Testis (tissue), 3 donors: ENCODE results near the gene MLST8. TPM values are rescaled to one million over a fixed set of nuclear protein-coding genes. Genes with fewer than 3 reads are reported as not detected.
"Not testable (repeated sequence)": the region's sequence is repeated elsewhere in the genome, so short reads cannot be mapped to it uniquely, and the experiment has no call there.

Experiments
- DNase-seq: peaks from one replicate; pipeline ENCODE4 v3.0.0-alpha.2; 2019
- H3K27ac ChIP-seq, 2 donors: fragments of 200-600 bp; sonication (generic); one replicate each; pipeline ENCODE4 v1.5.1; 2019
- H3K27me3 ChIP-seq: fragments of 200-600 bp; sonication (generic); one replicate; pipeline ENCODE4 v1.5.1; 2019
- H3K36me3 ChIP-seq: fragments of 200-600 bp; sonication (generic); one replicate; pipeline ENCODE4 v1.5.1; 2017; ENCODE audit warnings: low read depth; ENCODE audit errors: missing control alignments
- H3K4me1 ChIP-seq: fragments of 200-600 bp; sonication (generic); one replicate; pipeline ENCODE4 v1.5.1; 2019
- H3K4me3 ChIP-seq, 2 donors: fragments of 200-600 bp; sonication (generic); one replicate each; pipeline ENCODE4 v1.5.1; 2017 to 2019
- H3K9me3 ChIP-seq: fragments of 200-600 bp; sonication (generic); one replicate; pipeline ENCODE4 v1.5.1; 2017
- POLR2A ChIP-seq: fragments of 450-650 bp; IDR thresholded peaks from one replicate; pipeline ENCODE4 v1.6.1; 2017; ENCODE audit warnings: antibody characterized with exemption, mild to moderate bottlenecking, moderate library complexity
- WGBS, 2 donors: methylation state at CpG; one replicate each; pipeline ENCODE4 v1.1.5; 2018; 5-methylcytosine and 5-hydroxymethylcytosine counted together
- intact Hi-C: fragments of 100-400 bp; cut with DNase I; formaldehyde crosslinking; loops from one replicate; pipeline ENCODE4 v1.15.1; 2023; ENCODE audit warnings: low total_unique reads
- polyA plus RNA-seq: library from polyadenylated mRNA; stranded (reverse); fragments of 350-450 nt; fragmentation: Illumina TruSeq; extraction: RNeasy Lipid Tissue Mini Kit (QIAGEN cat#74804); gene quantifications from one replicate; pipeline ENCODE4 v1.2.3, GENCODE V29; 2014; ENCODE audit warnings: low read depth, low replicate concordance; ENCODE audit not compliant: insufficient read depth
- total RNA-seq, 2 donors: library from RNA; depleted of rRNA; stranded (reverse); fragments of >200 nt; gene quantifications; one replicate each; pipeline ENCODE4 v1.2.3, GENCODE V29; 2016
- TF ChIP-seq, protein P1 (sequence below), 3 experiments: fragments of 450-650 bp in 2 of 3; fragments of 200-600 bp in 1 of 3; sonication (generic) in 1 of 3; IDR thresholded peaks; one replicate each; pipeline ENCODE4 v1.5.1; 2016 to 2019; ENCODE audit warnings: antibody characterized with exemption in 3 of 3, mild to moderate bottlenecking in 2 of 3, moderate library complexity in 1 of 3

MLST8 gene
- total and polyA plus RNA-seq, 3 donors from 2014 or later, result 89.0 to 113 (median 95.4) TPM

DNA sequence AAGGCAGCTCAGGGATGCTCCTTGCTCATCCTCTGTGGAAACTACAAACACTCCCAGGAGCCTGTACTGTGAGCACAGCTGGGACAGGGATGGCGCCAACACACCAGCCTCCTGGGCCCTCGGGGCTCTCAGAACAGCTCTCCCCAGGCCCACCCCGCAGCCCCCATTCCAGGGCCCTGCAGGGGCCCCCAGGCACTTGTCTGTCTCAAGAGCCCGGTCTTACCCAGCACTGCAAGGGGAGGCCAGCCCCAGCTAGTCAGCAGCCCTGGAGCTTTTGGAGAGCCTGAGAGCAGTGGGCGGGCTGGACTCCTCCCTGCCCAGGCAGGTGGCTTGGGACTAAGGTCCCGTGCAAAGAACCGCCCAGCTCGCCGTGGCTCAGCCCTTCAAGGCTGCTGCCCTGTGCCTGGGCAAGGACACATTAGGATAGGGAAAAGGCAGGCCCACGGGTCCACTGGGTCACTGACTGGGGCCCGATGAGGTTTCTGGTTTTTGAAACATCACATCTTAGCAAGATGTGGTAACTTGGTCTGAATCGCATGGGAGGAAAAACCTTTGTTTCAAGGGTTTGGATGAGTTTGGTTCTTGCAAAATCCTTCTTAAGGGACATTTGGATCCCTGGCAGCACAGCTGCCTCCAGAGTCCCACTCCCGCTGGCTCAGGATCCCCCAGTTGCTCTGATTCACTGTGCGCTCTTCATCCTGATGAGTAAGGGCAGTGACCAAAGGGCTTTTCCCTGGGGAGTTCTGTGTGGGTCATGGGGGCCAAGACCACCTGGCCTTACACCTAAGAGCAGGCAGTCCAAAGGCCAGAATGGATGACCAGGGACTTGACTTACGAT lies 33.8 kb downstream of the MLST8 start:
- H3K4me3 ChIP-seq, result no peak overlapping the region
- H3K27ac ChIP-seq, result no peak overlapping the region
- no peaks in the 10 kb centered on the region for H3K36me3 ChIP-seq
- intact Hi-C loops, result no loop called here
- DNase-seq, result no peak
- no peaks in the 10 kb centered on the region for H3K27me3 ChIP-seq
- no peaks in the 10 kb centered on the region for H3K9me3 ChIP-seq
- 84 to 87% methylated on average over 5 to 15 of the region's 15 CpGs for WGBS, 2 donors
- TF ChIP-seq POLR2A, result no peak
- TF ChIP-seq, protein P1, sequence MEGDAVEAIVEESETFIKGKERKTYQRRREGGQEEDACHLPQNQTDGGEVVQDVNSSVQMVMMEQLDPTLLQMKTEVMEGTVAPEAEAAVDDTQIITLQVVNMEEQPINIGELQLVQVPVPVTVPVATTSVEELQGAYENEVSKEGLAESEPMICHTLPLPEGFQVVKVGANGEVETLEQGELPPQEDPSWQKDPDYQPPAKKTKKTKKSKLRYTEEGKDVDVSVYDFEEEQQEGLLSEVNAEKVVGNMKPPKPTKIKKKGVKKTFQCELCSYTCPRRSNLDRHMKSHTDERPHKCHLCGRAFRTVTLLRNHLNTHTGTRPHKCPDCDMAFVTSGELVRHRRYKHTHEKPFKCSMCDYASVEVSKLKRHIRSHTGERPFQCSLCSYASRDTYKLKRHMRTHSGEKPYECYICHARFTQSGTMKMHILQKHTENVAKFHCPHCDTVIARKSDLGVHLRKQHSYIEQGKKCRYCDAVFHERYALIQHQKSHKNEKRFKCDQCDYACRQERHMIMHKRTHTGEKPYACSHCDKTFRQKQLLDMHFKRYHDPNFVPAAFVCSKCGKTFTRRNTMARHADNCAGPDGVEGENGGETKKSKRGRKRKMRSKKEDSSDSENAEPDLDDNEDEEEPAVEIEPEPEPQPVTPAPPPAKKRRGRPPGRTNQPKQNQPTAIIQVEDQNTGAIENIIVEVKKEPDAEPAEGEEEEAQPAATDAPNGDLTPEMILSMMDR (IDR thresholded peaks at IDR 0.05), result no peak
- peaks cover 9% of the 10 kb centered on the region for H3K4me1 ChIP-seq

DNA sequence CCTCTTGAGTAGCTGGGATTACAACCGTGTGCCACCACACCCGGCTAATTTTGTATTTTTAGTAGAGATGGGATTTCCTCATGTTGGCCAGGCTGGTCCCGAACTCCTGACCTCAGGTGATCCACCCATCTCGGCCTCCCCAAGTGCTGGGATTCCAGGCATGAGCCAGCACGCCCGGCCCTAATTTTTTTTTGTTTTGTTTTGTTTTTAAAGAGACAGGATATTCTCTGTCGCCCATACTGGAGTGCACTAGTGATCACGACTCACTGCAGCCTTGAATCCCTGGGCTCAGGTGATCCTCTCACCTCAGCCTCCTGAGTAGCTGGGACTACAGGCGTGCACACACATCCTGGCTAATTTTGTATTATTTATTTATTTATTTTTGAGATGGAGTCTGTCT lies 35.1 kb downstream of the MLST8 start:
- H3K4me1 ChIP-seq, intact Hi-C loops, H3K27ac ChIP-seq, H3K4me3 ChIP-seq, H3K9me3 ChIP-seq, DNase-seq, H3K36me3 ChIP-seq, H3K27me3 ChIP-seq: not testable (repeated sequence)
- 80 to 87% methylated on average over 9 of the region's 9 CpGs for WGBS, 2 donors

DNA sequence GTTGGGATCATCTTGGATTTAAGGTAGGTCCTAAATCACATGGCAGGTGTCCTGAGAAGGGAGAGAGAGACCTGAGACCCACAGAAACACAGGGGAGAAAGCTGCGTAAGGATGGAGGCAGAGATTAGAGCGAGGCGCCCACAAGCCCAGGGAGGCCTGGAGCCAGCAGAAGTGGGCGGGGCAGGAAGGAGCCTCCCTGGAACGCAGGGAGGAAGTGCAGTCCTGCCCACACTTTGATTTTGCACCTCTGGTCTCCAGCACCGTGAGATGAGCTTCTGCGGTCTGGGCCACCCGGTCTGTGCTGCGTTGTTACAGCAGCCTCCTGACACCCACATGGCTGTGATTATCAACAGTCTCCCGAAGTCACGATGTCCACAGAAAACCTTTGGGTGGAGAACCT lies 37.3 kb downstream of the MLST8 start:
- 75 to 80% methylated on average over 11 of the region's 11 CpGs for WGBS, 2 donors
- Histone ChIP-seq H3K4me1 (no peaks in the 10 kb centered on the region), H3K27ac (no peak overlapping the region), H3K4me3 (no peak overlapping the region), H3K9me3 (no peaks in the 10 kb centered on the region), H3K36me3 (no peaks in the 10 kb centered on the region), H3K27me3 (no peaks in the 10 kb centered on the region)
- DNase-seq, result no peak
- intact Hi-C loops, result no loop called here
- TF ChIP-seq, protein P1 (IDR thresholded peaks at IDR 0.05), result no peak
- TF ChIP-seq POLR2A, result no peak

DNA sequence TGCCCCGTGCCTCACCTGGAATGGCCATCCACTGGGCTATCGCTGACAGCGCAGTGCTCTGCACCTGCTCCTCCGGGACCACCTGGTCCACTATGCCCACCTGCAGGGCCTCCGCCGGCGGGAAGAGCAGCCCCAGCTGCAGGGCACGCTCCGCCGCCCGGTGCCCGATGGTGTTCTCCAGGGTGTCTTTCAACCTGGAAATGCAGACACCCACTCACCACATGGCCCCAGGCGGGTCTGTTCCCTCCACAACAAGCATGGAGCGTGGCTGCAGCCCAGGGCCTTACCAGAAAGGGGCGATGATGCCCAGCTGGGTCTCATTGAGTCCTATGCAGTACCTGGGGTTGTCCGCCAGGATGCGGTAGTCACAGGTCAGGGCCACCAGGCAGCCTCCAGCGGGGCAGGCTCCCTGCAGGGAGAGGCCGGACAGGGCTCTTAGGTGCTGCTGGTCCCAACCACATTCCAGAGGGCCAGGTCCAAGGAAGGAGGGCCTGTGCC lies 37.8 kb downstream of the MLST8 start:
- no peak overlapping the region for H3K4me3 ChIP-seq
- H3K27ac ChIP-seq, result no peak overlapping the region
- TF ChIP-seq POLR2A, result no peak
- TF ChIP-seq, protein P1 (IDR thresholded peaks at IDR 0.05), result no peak
- WGBS, 2 donors, result 97% methylated on average over 19 of the region's 19 CpGs; no CpG with 5 or more reads in 1 of the 2 donors
- H3K27me3 ChIP-seq, result no peaks in the 10 kb centered on the region
- no peak for DNase-seq
- no peaks in the 10 kb centered on the region for H3K4me1 ChIP-seq
- H3K36me3 ChIP-seq, result no peaks in the 10 kb centered on the region
- intact Hi-C loops, result no loop called here
- no peaks in the 10 kb centered on the region for H3K9me3 ChIP-seq

DNA sequence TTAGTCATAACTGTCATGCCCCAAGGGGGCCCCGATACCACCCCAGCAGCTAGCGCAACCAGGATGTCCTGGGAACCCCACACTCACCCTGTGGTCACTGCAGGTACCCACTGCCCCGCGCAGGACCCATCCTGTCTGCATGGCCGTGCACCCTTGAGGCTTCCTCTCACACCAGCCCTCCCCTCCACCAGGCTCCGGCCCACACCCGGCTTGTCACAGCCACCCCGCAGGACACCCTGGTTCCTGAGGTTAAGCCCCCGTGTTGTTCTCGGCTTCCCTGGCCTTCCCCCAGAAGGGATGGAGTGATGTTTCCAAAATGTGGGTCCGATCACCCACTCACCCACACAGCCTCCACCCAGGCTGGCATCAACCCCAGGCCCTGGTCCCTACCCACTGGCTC lies 38.5 kb downstream of the MLST8 start:
- 98 to 99% methylated on average over 6 to 11 of the region's 11 CpGs for WGBS, 2 donors
- intact Hi-C loops, result no loop called here
- H3K27me3 ChIP-seq, result no peaks in the 10 kb centered on the region
- no peak for DNase-seq
- no peaks in the 10 kb centered on the region for H3K36me3 ChIP-seq
- no peaks in the 10 kb centered on the region for H3K9me3 ChIP-seq
- no peaks in the 10 kb centered on the region for H3K4me1 ChIP-seq
- no peak for TF ChIP-seq POLR2A
- TF ChIP-seq, protein P1 (IDR thresholded peaks at IDR 0.05), result no peak
- no peak overlapping the region for H3K27ac ChIP-seq
- no peak overlapping the region for H3K4me3 ChIP-seq
